Measurements from ENCODE around the gene SCYGR1.
"Not testable (repeated sequence)": the region's sequence is repeated elsewhere in the genome, so short reads cannot be mapped to it uniquely, and the experiment has no call there.

SCYGR1 gene

GRCh38 chr2:227383686-227384085 is 4.1 kb downstream of the SCYGR1 start:
- in situ Hi-C loops (cut with MboI; ENCODE audit: low sequenced_read_pairs, unreplicated experiment): no loop called here
- no peak for DNase-seq (ENCODE audit: low spot score)
- TF ChIP-seq CTCF (IDR thresholded peaks at IDR 0.05; ENCODE audit: borderline replicate concordance, control extremely low read depth, extremely low read depth, insufficient read depth, missing control alignments): no peak

GRCh38 chr2:227382241-227382835 is 5.4 kb downstream of the SCYGR1 start:
- DNase-seq (ENCODE audit: low spot score); in situ Hi-C loops (cut with MboI; ENCODE audit: low sequenced_read_pairs, unreplicated experiment): not testable (repeated sequence)

- in situ Hi-C loops (cut with MboI; ENCODE audit: low sequenced_read_pairs, unreplicated experiment): no loop called here
- no peak for DNase-seq (ENCODE audit: low spot score)
- no peak for TF ChIP-seq CTCF (IDR thresholded peaks at IDR 0.05; ENCODE audit: borderline replicate concordance, control extremely low read depth, extremely low read depth, insufficient read depth, missing control alignments)
Observed at GRCh38 chr2:227379095-227379494, 8.7 kb downstream of the SCYGR1 start, which contains the start of gene TM4SF20. TM4SF20 (minus strand) TSS chr2:227379306; CDS start chr2:227379268, 38 bp downstream.

- no peak for DNase-seq (ENCODE audit: low spot score)
- in situ Hi-C loops (cut with MboI; ENCODE audit: low sequenced_read_pairs, unreplicated experiment): no loop called here
- no peak for TF ChIP-seq CTCF (IDR thresholded peaks at IDR 0.05; ENCODE audit: borderline replicate concordance, control extremely low read depth, extremely low read depth, insufficient read depth, missing control alignments)
Observed at GRCh38 chr2:227378371-227378782, 9.4 kb downstream of the SCYGR1 start.

- DNase-seq (ENCODE audit: low spot score): no peak
- TF ChIP-seq CTCF (IDR thresholded peaks at IDR 0.05; ENCODE audit: borderline replicate concordance, control extremely low read depth, extremely low read depth, insufficient read depth, missing control alignments): no peak
- in situ Hi-C loops (cut with MboI; ENCODE audit: low sequenced_read_pairs, unreplicated experiment): no loop called here
Observed at GRCh38 chr2:227377467-227378351, 10.0 kb downstream of the SCYGR1 start.

- in situ Hi-C loops (cut with MboI; ENCODE audit: low sequenced_read_pairs, unreplicated experiment): no loop called here
- DNase-seq (ENCODE audit: low spot score): no peak
- no peak for TF ChIP-seq CTCF (IDR thresholded peaks at IDR 0.05; ENCODE audit: borderline replicate concordance, control extremely low read depth, extremely low read depth, insufficient read depth, missing control alignments)
Observed at GRCh38 chr2:227376656-227377396, 10.9 kb downstream of the SCYGR1 start.
